MCF 10A (cell line): ENCODE results near the gene INIP. TPM values are rescaled to one million over a fixed set of nuclear protein-coding genes. Genes with fewer than 3 reads are reported as not detected.
A peak's percentile ranks its signal among the peaks of the same experiment; 100 is the strongest.

Experiments
- Bru-seq: library from RNA; stranded (reverse); fragments of 400-500 nt; gene quantifications from one replicate; lab custom pipeline; 2021; lab: Mats Ljungman, UMichigan
- BruChase-seq, 2 experiments: library from RNA; stranded (reverse); fragments of 400-500 nt; gene quantifications; one replicate each; lab custom pipeline; 2021; lab: Mats Ljungman, UMichigan
- BruUV-seq: library from RNA; stranded (reverse); fragments of 400-500 nt; replicated peaks from 2 replicates; lab custom pipeline; 2021; lab: Mats Ljungman, UMichigan
- CTCF ChIA-PET: fragments of 300-600 bp; sonication (Branson Sonifier 250); formaldehyde crosslinking; extraction: SDS; loops from one replicate; lab custom pipeline; 2021; ENCODE audit warnings: antibody characterized with exemption, inconsistent platforms; lab: Yijun Ruan, JAX
- POLR2A ChIA-PET: fragments of 300-600, 350-650 bp; sonication (Branson Sonifier 250); formaldehyde crosslinking; extraction: SDS; loops from one replicate; lab custom pipeline; 2020; ENCODE audit warnings: antibody characterized with exemption, inconsistent platforms; lab: Yijun Ruan, JAX
- DNase-seq: peaks from one replicate; pipeline ENCODE4 v3.0.0-alpha.2; 2018; ENCODE audit not compliant: unreplicated experiment
- H3K27ac Mint-ChIP-seq: one replicate; pipeline ENCODE4 v1.8.0; 2022; ENCODE audit warnings: mild to moderate bottlenecking, low read depth, mixed read lengths; ENCODE audit not compliant: unreplicated experiment
- H3K27me3 Mint-ChIP-seq: one replicate; pipeline ENCODE4 v1.8.0; 2022; ENCODE audit warnings: mixed read lengths; ENCODE audit not compliant: insufficient read depth, unreplicated experiment
- H3K36me3 Mint-ChIP-seq: one replicate; pipeline ENCODE4 v1.8.0; 2022; ENCODE audit warnings: mild to moderate bottlenecking, moderate library complexity, mixed read lengths; ENCODE audit not compliant: insufficient read depth, unreplicated experiment
- H3K4me1 Mint-ChIP-seq: one replicate; pipeline ENCODE4 v1.8.0; 2022; ENCODE audit warnings: mixed read lengths; ENCODE audit not compliant: insufficient read depth, unreplicated experiment
- H3K4me3 Mint-ChIP-seq: one replicate; pipeline ENCODE4 v1.8.0; 2022; ENCODE audit warnings: mild to moderate bottlenecking, moderate library complexity, mixed read lengths; ENCODE audit not compliant: unreplicated experiment
- H3K9me3 Mint-ChIP-seq: one replicate; pipeline ENCODE4 v1.8.0; 2022; ENCODE audit warnings: mixed read lengths; ENCODE audit not compliant: unreplicated experiment
- intact Hi-C: fragments of 100-400 bp; cut with micrococcal nuclease; formaldehyde crosslinking; loops from 2 replicates; pipeline ENCODE4 v1.14.1; 2022
- long read RNA-seq: library from polyadenylated mRNA; stranded (forward); transcript quantifications from one replicate; pipeline ENCODE4 v2.0.0, GENCODE V29; 2022
- total RNA-seq: library from RNA; stranded (reverse); gene quantifications from 2 replicates; pipeline ENCODE4 v1.2.3, GENCODE V29; 2022
- TF ChIP-seq, protein P1 (sequence below): fragments of 200-600 bp; IDR thresholded peaks from one replicate; pipeline ENCODE4 v1.8.0; 2022; ENCODE audit warnings: antibody characterized with exemption, mild to moderate bottlenecking; ENCODE audit not compliant: unreplicated experiment

Gene INIP, protein sequence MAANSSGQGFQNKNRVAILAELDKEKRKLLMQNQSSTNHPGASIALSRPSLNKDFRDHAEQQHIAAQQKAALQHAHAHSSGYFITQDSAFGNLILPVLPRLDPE
- total RNA-seq = 28.0 and 33.5 TPM in 2 replicates
- percentile 69 among the genes with signal in this experiment for Bru-seq, nascent RNA
- percentile 86 among the genes with signal in this experiment for BruChase-seq, experiment 1, labeled RNA remaining after a 6-hour chase
- percentile 79 among the genes with signal in this experiment for BruChase-seq, experiment 2, labeled RNA remaining after a 2-hour chase
- long read RNA-seq, full-length matches to known transcripts = 27 of 36 reads
- long read RNA-seq, partial matches to known transcripts = 0 of 36 reads
- long read RNA-seq, other reads (novel, unspliced or antisense) = 9 of 36 reads

DNA sequence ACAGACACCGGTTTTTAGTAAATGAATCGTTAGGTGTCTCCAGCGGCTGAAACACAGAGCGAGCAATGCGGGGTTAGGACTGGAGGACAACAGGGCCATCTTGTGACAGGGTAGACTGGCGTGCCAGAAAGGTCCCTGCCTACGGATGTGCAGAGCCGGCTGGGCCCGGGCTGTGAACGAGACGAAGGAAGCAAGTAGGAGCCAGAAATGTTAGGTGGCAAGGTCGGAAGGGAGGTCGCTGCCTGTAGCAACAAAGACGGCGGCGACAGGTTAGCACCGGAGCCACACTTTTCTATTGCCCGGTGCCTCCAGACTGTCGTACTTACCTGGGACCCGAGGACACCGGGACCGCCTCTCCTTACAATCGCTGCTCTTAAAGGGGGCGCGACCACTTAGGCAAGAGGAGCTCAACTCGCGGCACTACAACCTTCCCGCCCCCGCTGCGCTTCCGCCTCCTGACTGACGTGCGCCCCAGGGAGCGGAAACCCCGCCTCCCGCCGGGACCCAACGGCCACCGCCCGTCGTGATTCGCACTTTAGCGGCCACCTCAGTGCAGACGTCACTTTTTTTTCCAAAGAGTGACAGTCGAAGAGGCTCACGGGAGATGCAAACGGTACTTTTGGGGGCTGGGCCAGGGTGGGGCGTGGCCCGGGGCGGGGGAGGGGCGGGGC, at the start of gene INIP:
Gene INIP (minus strand): TSS at position 457 of the 671 bp plus-strand sequence. CDS start 1,632 bp downstream, outside the sequence.
- CTCF ChIA-PET = interaction anchor here (0.6 to 3.8 kb wide), 9 partner anchors 14 to 270 kb away, joined by 3 to 17 read pairs (median 4); partner anchors contain the start of gene KIAA1958
- TSS peak; percentile 75 for BruUV-seq

GRCh38 chr9:112765281-112765680, 47.4 kb upstream of the INIP start:
- DNase-seq = no peak
- CTCF ChIA-PET = no interaction called here
- no peak overlapping the region for H3K27ac Mint-ChIP-seq
- peaks cover 6% of the 10 kb centered on the region for H3K9me3 Mint-ChIP-seq
- H3K36me3 Mint-ChIP-seq = peaks cover 6% of the 10 kb centered on the region
- no peaks in the 10 kb centered on the region for H3K27me3 Mint-ChIP-seq
- no TSS peak for BruUV-seq
- POLR2A ChIA-PET = interaction anchor here (0.9 to 1.3 kb wide), 2 partner anchors 9 to 12 kb away, joined by 3 to 5 read pairs; no protein-coding TSS in a partner anchor
- peaks cover 16% of the 10 kb centered on the region for H3K4me1 Mint-ChIP-seq
- TF ChIP-seq, protein P1, sequence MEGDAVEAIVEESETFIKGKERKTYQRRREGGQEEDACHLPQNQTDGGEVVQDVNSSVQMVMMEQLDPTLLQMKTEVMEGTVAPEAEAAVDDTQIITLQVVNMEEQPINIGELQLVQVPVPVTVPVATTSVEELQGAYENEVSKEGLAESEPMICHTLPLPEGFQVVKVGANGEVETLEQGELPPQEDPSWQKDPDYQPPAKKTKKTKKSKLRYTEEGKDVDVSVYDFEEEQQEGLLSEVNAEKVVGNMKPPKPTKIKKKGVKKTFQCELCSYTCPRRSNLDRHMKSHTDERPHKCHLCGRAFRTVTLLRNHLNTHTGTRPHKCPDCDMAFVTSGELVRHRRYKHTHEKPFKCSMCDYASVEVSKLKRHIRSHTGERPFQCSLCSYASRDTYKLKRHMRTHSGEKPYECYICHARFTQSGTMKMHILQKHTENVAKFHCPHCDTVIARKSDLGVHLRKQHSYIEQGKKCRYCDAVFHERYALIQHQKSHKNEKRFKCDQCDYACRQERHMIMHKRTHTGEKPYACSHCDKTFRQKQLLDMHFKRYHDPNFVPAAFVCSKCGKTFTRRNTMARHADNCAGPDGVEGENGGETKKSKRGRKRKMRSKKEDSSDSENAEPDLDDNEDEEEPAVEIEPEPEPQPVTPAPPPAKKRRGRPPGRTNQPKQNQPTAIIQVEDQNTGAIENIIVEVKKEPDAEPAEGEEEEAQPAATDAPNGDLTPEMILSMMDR = no peak
- intact Hi-C loops = no loop called here
- no peak overlapping the region for H3K4me3 Mint-ChIP-seq

More for the DNA sequence above, at the start of gene INIP:
- Mint-ChIP-seq H3K36me3 (peaks cover 7% of the 10 kb centered on the region), H3K27me3 (no peaks in the 10 kb centered on the region), H3K4me1 (peaks cover 9% of the 10 kb centered on the region), H3K9me3 (peaks cover 3% of the 10 kb centered on the region), H3K4me3 (peak within 1 kb of the TSS; percentile 100), H3K27ac (peak within 1 kb of the TSS; percentile 98)
- TF ChIP-seq, protein P1 = peak; percentile 6
- POLR2A ChIA-PET = interaction anchor here (0.6 to 3.8 kb wide), 25 partner anchors 9 to 1621 kb away, joined by 3 to 46 read pairs (median 4); partner anchors contain the start of genes HSDL2, KIAA1958 and SNX30
- intact Hi-C loops = loop anchor here (1.0 to 5.0 kb wide), 3 partner anchors 33 to 185 kb away; partner anchors contain the start of gene SNX30
- peak; percentile 97 for DNase-seq

- H3K27me3 Mint-ChIP-seq = no peaks in the 10 kb centered on the region
- peaks cover 6% of the 10 kb centered on the region for H3K36me3 Mint-ChIP-seq
- H3K4me3 Mint-ChIP-seq = no peak overlapping the region
- no TSS peak for BruUV-seq
- H3K9me3 Mint-ChIP-seq = peaks cover 6% of the 10 kb centered on the region
- TF ChIP-seq, protein P1 = no peak
- ChIA-PET POLR2A (interaction anchor here (0.9 to 1.3 kb wide), 2 partner anchors 9 to 11 kb away, joined by 3 to 5 read pairs; no protein-coding TSS in a partner anchor), CTCF (interaction anchor here (0.6 kb wide), 1 partner anchor 128 kb away, joined by 3 read pairs; no protein-coding TSS in a partner anchor)
- intact Hi-C loops = no loop called here
- H3K4me1 Mint-ChIP-seq = peaks cover 20% of the 10 kb centered on the region
- H3K27ac Mint-ChIP-seq = no peak overlapping the region
- DNase-seq = no peak
These were observed 46.9 kb upstream of the INIP start for GRCh38 chr9:112764837-112765236.
